Measurements from ENCODE around the gene STIP1.
"Not testable (repeated sequence)": the region's sequence is repeated elsewhere in the genome, so short reads cannot be mapped to it uniquely, and the experiment has no call there.

Gene STIP1

DNA sequence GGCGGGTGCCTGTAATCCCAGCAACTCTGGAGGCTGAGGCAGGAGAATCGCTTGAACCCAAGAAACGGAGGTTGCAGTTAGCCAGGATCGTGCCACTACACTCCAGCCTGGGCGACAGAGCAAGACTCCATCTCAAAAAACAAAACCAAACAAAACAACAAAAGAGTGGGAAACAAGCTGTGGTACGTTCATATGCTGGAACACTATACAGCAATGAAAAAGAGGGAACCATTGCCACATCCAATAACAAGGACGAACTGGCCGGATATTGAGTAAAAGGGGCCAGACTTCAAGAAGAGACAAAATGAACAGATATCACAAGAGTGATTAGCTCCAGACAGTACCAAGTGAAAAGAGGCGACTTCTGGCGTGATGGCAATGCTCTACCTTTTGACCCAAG lies 24.9 kb upstream of the STIP1 start:
- no peak for DNase-seq

GRCh38 chr11:64162769-64163168 lies 23.2 kb upstream of the STIP1 start:
- DNase-seq, result not testable (repeated sequence)

- no peak for DNase-seq
Measured at GRCh38 chr11:64163951-64164350, 22.0 kb upstream of the STIP1 start.

GRCh38 chr11:64164392-64165312 lies 21.3 kb upstream of the STIP1 start:
- no peak for DNase-seq

- peak; percentile 35 for DNase-seq
Measured at GRCh38 chr11:64165481-64165841, 20.5 kb upstream of the STIP1 start.

DNA sequence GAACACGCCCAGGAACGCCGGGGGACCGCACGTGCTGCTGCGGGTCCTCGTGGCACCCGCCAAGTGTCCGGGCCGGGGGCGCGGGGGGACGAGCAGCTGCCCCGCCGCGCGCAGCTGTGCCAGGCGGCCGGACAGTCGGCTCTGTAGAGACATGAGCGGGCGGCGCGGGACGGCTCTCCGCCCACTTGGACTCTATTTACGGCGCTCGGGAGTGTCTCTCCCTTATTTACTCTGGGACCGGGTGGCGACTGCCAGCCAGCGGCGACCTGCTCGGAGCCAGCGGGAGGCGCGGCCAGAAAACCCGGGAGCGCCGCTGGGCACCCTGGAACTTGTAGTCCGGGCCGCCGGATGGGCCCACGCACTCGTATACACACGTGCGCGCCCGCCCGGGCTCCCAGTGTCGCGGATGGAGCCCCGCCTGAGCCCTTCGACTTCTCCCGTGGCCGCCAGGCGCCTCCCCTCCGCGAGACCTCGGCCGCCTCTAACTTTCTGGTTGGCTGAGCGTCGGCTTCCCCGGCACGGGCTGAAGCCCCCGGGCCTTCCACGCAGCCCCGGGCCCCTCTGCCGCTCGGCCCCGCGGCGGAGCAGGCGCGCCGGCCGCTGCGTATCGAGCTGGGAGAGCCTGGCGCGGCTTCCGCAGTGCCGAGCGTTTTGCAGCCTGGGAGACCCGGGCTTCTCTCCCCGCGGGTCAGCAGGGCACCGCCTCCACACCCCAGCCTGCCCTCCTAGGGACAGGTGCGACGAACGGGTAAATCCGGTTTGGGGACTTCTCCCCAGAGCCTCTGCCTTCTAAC lies 19.9 kb upstream of the STIP1 start, which contains the start of gene MACROD1:
Gene MACROD1 (minus strand): TSS at position 272 of the 794 bp plus-strand sequence. CDS start 119 bp downstream, at position 153.
- DNase-seq, result peak; percentile 87

DNA sequence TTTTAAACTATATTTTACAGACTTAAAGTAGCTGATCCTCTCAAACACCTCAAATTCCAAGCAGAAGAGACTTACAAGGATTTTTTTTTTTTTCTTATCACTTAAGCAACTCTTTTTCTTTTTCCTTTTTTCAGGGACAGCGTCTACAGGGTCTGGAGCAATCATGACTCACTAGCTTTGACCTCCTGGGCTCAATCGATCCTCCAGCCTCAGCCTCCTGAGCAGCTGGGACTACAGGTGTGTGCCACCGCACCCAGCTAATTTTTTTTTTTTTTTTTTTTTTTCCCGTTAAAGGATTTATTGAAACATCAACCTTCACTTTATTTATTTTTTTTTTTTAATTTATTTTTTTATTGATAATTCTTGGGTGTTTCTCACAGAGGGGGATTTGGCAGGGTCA lies 15.6 kb upstream of the STIP1 start:
- DNase-seq, result no peak

- no peak for DNase-seq
Measured at GRCh38 chr11:64173616-64174355, 12.2 kb upstream of the STIP1 start.

GRCh38 chr11:64176751-64177150 lies 9.2 kb upstream of the STIP1 start:
- DNase-seq, result no peak

- no peak for DNase-seq
Measured at GRCh38 chr11:64178203-64178602, 7.8 kb upstream of the STIP1 start.

GRCh38 chr11:64178951-64179639 lies 6.9 kb upstream of the STIP1 start:
- no peak for DNase-seq

DNA sequence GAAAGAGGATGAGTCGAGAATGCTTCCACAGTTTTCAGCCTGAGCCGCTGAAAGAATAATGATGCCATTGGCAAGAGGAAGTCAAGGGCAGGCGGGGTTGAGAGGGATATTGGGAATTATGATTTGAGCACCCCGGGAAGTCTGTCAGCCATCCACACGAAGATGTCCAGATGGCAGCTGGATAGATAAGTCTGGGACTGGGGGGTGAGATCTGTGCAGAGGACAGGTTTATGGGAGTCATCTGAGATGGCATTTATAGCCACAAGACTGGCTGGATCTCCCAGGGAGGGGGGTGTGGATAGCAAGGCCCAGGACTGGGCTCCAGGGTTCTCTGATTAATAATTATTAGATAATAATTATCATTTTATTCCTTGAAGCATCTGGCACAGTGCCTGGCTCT lies 5.1 kb upstream of the STIP1 start:
- no peak for DNase-seq

DNA sequence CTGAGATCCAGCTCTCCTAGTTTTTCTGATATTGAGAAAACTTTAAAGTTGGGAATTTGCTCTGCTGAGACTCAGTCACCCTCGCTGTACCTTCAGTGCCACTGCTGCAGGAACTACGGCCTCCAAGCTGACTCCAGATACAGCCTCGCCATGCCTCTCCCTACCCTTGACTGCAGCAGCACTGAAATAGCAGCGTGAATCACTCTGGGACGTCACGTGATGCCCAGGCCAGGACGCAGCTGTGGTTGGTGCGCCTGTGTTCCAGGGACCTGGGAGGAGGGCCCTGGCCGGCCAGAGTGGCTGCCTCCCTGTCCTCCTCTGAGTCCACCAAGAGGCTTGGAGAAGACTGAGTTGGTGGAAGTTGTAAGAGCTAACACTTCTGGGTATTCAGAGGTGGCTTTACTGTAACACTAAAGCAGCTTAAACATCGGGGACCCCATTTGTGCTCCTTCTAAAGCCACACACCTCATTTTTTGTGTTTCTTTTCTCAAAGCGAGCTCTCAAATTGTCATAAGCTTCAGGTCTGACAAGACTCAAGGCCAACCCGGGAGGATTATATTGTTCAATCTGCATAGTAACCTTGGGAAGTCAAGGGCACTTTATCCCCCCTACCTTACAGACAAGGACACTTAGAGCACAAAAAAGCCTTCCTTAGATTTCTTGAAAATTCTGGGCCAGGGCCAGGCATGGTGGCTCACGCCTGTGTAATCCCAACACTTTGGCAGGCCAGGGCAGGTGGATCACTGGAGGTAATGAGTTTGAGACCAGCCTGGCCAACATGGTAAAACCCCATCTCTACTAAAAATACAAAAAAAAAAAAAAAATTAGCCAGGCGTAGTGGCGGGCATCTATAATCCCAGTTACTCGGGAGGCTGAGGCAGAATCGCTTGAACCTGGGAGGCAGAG lies 4.2 kb upstream of the STIP1 start:
- DNase-seq, result peak; percentile 50

GRCh38 chr11:64183890-64184289 lies 2.1 kb upstream of the STIP1 start:
- DNase-seq, result no peak

GRCh38 chr11:64185175-64185692 lies 737 bp upstream of the STIP1 start:
- DNase-seq, result no peak

DNA sequence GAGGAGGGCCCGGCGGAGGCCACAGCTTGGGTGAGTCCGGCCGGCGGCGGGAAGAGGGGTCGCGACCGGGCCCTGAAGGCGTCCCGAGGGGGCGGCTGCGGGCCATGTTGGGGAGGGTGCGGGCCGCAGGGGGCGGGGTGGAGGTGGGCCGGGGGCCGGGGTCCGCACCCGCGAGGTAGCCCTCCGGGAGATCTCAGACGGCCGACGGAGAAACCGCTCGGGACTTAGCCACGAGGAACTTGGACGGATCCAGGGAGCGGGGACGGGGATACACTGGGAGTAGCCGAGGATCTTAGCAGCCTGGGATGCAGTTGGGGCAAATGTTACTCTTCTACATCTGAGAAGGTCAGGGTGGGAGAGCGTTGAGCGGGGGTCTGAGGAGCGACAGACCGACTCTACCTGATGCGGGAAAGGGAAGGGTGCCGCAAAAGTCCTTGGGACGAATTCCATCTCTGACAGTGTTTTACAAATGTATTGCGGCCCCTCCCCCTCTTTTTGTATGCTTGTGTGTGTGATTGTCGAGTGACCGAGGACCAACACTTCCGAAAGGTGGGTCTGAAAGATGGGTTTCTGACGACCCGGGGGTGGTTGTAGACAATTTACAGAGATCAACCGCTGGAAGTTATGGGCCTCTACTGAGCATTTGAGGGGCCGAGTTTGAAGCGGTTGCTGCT lies 658 bp downstream of the STIP1 start:
- peak; percentile 19 for DNase-seq

GRCh38 chr11:64192434-64192833 lies 6.5 kb downstream of the STIP1 start:
- no peak for DNase-seq

DNA sequence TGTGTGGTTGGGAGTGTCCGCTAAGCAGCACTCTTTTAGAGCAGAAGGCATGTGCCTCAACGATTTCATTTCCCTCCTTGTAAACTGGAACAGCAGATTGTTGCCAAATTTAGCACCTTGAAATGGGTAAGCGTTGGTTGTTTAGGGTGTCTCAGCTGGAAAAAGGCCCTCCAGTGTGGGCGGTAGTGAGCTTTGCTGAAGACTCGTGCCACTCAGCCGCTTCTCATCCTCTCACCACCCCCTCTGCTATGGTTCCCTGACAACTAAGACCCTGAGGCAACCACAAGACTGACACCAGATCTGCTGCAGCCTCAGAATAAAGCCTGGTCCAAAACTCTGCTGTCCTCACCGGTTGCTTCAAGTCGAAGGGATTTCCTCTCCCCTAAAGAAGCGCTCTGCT lies 10.7 kb downstream of the STIP1 start:
- DNase-seq, result no peak

GRCh38 chr11:64198511-64198910 lies 12.5 kb downstream of the STIP1 start:
- DNase-seq, result no peak

GRCh38 chr11:64201543-64201942 lies 15.6 kb downstream of the STIP1 start:
- DNase-seq, result no peak

GRCh38 chr11:64202992-64203391 lies 17.0 kb downstream of the STIP1 start:
- no peak for DNase-seq
